Kidney (tissue), 14 donors: Measurements from ENCODE around the gene GATA6. TPM values are rescaled to one million over a fixed set of nuclear protein-coding genes. Genes with fewer than 3 reads are reported as not detected.

ENCODE experiments used
- DNase-seq, 5 donors: peaks; one replicate each; pipeline ENCODE4 v3.0.0-alpha.2; 2013 to 2020
- FAIRE-seq: peaks from 2 replicates; lab custom pipeline; 2012; peaks lifted over from hg19 to GRCh38; lab: Jason Lieb, UNC
- H3K27ac ChIP-seq, 2 donors: one replicate each; pipeline ENCODE4 v1.7.0; 2013; ENCODE audit warnings: low read depth in 2 of 2, low read length in 2 of 2, inconsistent platforms in 1 of 2
- H3K27me3 ChIP-seq: one replicate; pipeline ENCODE4 v1.7.1; 2013; ENCODE audit warnings: low read length, inconsistent platforms; ENCODE audit not compliant: control insufficient read depth, insufficient read depth
- H3K36me3 ChIP-seq, 3 donors: one replicate each; pipeline versions ENCODE4 v1.7.0 to v1.7.1; 2013; ENCODE audit warnings: low read length in 3 of 3, control low read depth in 1 of 3, inconsistent platforms in 1 of 3; ENCODE audit not compliant: insufficient read depth in 3 of 3, control insufficient read depth in 2 of 3
- H3K4me1 ChIP-seq, 3 donors: one replicate each; pipeline versions ENCODE4 v1.7.0 to v1.7.1; 2013; ENCODE audit warnings: low read length in 3 of 3, inconsistent platforms in 1 of 3, low read depth in 1 of 3; ENCODE audit not compliant: control insufficient read depth in 2 of 3, insufficient read depth in 2 of 3
- H3K4me3 ChIP-seq, 3 donors: one replicate each; pipeline versions ENCODE4 v1.7.0 to v1.8.1; 2013; ENCODE audit warnings: low read length in 3 of 3, control low read depth in 1 of 3, inconsistent platforms in 1 of 3
- H3K9ac ChIP-seq, 3 donors: one replicate each; pipeline versions ENCODE4 v1.7.0 to v1.7.1; 2013; ENCODE audit warnings: low read length in 3 of 3, control low read depth in 1 of 3, inconsistent platforms in 1 of 3
- H3K9me3 ChIP-seq, 3 donors: one replicate each; pipeline versions ENCODE4 v1.7.0 to v1.7.1; 2013; ENCODE audit warnings: low read length in 3 of 3, control low read depth in 1 of 3, inconsistent platforms in 1 of 3; ENCODE audit not compliant: control insufficient read depth in 2 of 3, insufficient read depth in 1 of 3
- CTCF ChIP-seq: IDR thresholded peaks from 3 replicates; pipeline ENCODE4 v1.5.1; 2012; ENCODE audit warnings: mild to moderate bottlenecking, moderate library complexity, borderline replicate concordance; ENCODE audit not compliant: insufficient read depth; ENCODE audit errors: extremely low read depth
- intact Hi-C: fragments of 100-400 bp; cut with DNase I; formaldehyde crosslinking; loops from one replicate; pipeline ENCODE4 v1.11.1; 2022
- polyA plus RNA-seq: library from polyadenylated mRNA; stranded (reverse); fragments of 350-450 nt; fragmentation: Illumina TruSeq; extraction: RNeasy Lipid Tissue Mini Kit (QIAGEN cat#74804); gene quantifications from one replicate; pipeline ENCODE4 v1.2.3, GENCODE V29; 2014; ENCODE audit warnings: low read depth, low replicate concordance; ENCODE audit not compliant: insufficient read depth
- total RNA-seq: library from RNA; stranded (reverse); fragmentation: NEBNext Ultra II Directional; extraction: Animal tissue kit (Norgen Biotek cat#: 25700); gene quantifications from one replicate; pipeline ENCODE4 v1.2.1, GENCODE V29; 2021
- donor health status: control.
- donor health status: control.
- donor health status: control.
- donor health status: control.
- donor health status: control.
- donor health status: DM: yes; HTN: yes; CAD: no.
- donor health status: Normal renal cell carcinoma (clear cell type).

The GATA6 gene
- total and polyA plus RNA-seq, 2 donors from 2014 or later = 1.7 to 10.9 TPM

- DNase-seq = no peak
- H3K36me3 ChIP-seq = no peaks in the 10 kb centered on the region
- no peaks in the 10 kb centered on the region for H3K9me3 ChIP-seq
- no peak overlapping the region for H3K27ac ChIP-seq
- intact Hi-C loops = loop anchor here (10.0 kb wide), 1 partner anchor 62 kb away; no protein-coding TSS in a partner anchor
- H3K4me1 ChIP-seq = no peaks in the 10 kb centered on the region
- no peak overlapping the region for H3K9ac ChIP-seq
- no peaks in the 10 kb centered on the region for H3K27me3 ChIP-seq
- no peak overlapping the region for H3K4me3 ChIP-seq
- no peak for FAIRE-seq
- TF ChIP-seq CTCF = no peak
Observed at GRCh38 chr18:22203035-22203434, 33.6 kb downstream of the GATA6 start.

GRCh38 chr18:22203536-22204213, 34.3 kb downstream of the GATA6 start:
- no peaks in the 10 kb centered on the region for H3K9me3 ChIP-seq
- H3K4me3 ChIP-seq = no peak overlapping the region
- no peaks in the 10 kb centered on the region for H3K36me3 ChIP-seq
- no peak for TF ChIP-seq CTCF
- intact Hi-C loops = loop anchor here (10.0 kb wide), 1 partner anchor 61 kb away; no protein-coding TSS in a partner anchor
- H3K27me3 ChIP-seq = no peaks in the 10 kb centered on the region
- no peaks in the 10 kb centered on the region for H3K4me1 ChIP-seq
- H3K27ac ChIP-seq = no peak overlapping the region
- DNase-seq (peak in 2 of 5 donors; percentile 71 to 77), FAIRE-seq (no peak)
- H3K9ac ChIP-seq = no peak overlapping the region

- no peak for FAIRE-seq
- intact Hi-C loops = loop anchor here (10.0 kb wide), 1 partner anchor 61 kb away; no protein-coding TSS in a partner anchor
Observed at GRCh38 chr18:22204214-22204536, 34.8 kb downstream of the GATA6 start.

More at GRCh38 chr18:22204214-22204536, 34.8 kb downstream of the GATA6 start:
- Histone ChIP-seq H3K27ac (no peak overlapping the region), H3K9ac (no peak overlapping the region), H3K36me3 (no peaks in the 10 kb centered on the region), H3K27me3 (no peaks in the 10 kb centered on the region), H3K4me3 (no peak overlapping the region), H3K4me1 (no peaks in the 10 kb centered on the region), H3K9me3 (no peaks in the 10 kb centered on the region)
- no peak for TF ChIP-seq CTCF
- DNase-seq = no peak
